ENCODE measurements around the gene HOXA1.

DNA sequence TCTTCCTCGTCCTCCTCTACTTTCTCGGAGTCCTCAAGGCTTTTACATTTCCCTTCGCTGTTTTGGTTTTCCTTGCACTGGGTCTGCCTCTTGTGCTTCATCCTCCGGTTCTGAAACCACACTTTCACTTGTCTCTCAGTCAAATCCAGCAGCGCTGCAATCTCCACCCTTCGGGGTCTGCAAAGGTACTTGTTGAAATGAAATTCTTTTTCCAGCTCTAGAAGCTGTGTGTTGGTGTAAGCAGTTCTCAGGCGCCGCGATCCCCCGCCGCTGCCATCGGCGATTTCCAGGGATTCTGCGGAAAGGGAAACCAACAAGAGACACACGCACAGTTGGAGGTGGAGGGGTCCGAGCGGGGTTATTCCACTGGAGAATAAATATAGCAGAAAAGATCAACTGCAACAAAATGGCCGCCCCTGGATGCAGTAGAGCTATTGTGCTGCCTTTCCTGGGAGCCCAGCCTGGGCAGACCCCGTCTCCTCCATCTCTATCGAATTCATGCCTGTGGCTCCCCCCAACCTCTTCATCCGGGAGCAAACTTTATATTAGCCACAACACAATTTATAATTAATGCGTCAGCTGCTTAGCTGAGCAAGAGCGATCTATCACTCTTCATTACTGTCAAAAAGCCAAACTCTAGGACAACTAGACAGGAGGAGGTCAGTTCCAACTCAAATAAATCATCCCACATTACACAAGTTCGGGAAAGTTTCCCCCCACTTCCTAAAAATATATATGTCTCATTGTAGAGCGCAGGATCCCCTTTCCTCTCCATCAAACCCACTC is 5.6 kb upstream of the HOXA1 start:
- no peak for TF ChIP-seq CTCF (IDR thresholded peaks at IDR 0.05)
- no peak for TF ChIP-seq POLR2A (IDR thresholded peaks at IDR 0.05)

Data from thyroid gland (tissue), 4 donors.